ENCODE results near the gene NKX6-2.

NKX6-2 gene

DNA sequence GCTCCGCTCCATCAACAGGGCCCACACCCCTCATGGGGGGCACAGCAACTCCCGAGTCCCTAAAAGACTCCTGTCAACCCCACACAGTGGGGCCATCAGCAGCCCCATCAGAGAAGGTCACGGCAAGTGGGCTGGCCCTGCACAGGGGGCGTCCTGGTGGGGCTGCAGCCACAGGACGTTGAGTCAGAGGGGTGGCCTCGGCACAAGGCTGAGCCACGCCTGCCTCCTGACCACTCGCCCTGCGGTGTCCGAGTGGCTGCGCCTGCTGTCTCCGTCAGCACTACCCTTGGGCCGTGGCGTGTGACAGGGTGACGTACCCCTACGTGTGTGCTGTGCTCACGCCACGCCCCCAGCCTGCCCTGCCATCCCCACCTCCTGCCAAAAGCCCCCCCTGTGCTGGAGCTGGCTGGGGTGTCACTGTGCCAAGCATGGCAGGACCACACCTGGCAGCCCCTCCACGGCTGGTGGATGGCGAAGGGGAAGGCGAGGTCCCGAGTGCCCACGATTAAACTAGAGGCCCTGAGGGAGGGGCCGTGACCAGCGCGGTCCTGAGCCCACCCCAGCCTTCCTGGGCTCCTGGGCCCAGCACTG, 26.0 kb upstream of the NKX6-2 start:
- DNase-seq, result no peak

DNA sequence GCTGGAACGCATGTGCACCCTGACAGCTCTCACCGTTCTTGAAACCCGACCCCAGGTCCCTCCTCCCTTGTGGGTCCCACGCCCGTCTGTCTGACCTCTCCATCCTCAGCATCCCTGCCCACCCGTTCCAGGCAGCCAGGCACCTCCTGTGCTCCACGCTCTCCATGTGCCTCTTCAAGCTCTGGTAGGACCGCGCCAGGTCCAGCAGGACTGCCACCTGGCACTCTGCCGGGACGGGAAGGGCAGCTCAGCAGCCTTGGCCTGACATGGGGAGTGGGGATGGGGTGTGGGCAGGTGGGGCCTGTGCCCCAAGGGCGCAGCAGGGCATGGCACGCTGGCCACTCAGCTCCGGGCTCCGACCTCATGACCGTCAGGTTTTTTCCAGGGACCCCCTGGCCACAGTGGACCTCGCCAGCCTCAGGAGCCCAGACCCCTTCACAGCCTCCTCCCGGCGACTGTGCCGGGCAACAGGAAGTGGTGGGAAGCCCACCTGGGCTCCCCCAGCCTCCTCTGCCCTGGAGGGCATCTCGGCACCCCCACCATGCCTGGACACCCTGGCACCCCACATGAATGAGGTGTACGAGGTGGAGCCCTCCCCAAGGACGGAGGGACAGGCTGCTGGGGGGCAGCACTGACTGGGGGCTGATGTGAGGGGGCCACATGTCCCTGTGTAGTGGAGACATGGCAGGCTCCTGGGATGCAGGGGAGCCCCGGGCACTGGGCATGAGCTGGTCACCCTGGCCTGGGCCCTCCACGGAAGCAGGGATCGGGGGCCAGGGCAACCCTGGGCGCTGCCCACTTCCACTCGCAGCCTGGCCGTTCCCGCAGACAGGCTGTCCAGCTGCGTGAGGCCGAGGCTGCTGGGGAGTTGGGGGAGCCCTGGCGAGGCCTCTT, 25.1 kb upstream of the NKX6-2 start:
- WGBS, result 85% methylated on average over 32 of the region's 33 CpGs
- Histone ChIP-seq H2BK12ac (ENCODE audit: low read length in 2 of 2) (no peak overlapping the region), H2AK5ac (ENCODE audit: low read length, severe bottlenecking) (no peak overlapping the region), H3K14ac (ENCODE audit: low read length in 2 of 2) (no peak overlapping the region), H3K4me1 (ENCODE audit: control insufficient read depth, insufficient read depth, low read depth, low read length) (peaks cover 2% of the 10 kb centered on the region), H3K18ac (ENCODE audit: low read depth in 1 of 2, low read length in 2 of 2) (no peak overlapping the region), H4K8ac (ENCODE audit: low read length) (no peak overlapping the region), H3K4ac (ENCODE audit: low read depth in 1 of 2, low read length in 2 of 2) (no peak overlapping the region), H3K79me1 (replicated peaks; ENCODE audit: low read length, poor library complexity, severe bottlenecking) (no peaks in the 10 kb centered on the region), H2AFZ (ENCODE audit: low read depth, low read length) (no peak overlapping the region), H2BK15ac (ENCODE audit: low read depth, poor library complexity, severe bottlenecking) (no peak overlapping the region), H3K23ac (ENCODE audit: low read length in 2 of 2) (no peak overlapping the region), H4K91ac (ENCODE audit: low read length) (no peak overlapping the region), H3K27me3 (ENCODE audit: control insufficient read depth in 1 of 2, insufficient read depth in 1 of 2, low read length in 2 of 2) (peaks cover 0 to 64% of the 10 kb centered on the region in 2 experiments), H3K36me3 (ENCODE audit: control insufficient read depth in 1 of 2, insufficient read depth in 2 of 2, low read depth in 1 of 2, low read length in 2 of 2) (no peaks in the 10 kb centered on the region), H3K4me2 (ENCODE audit: low read length, poor library complexity, severe bottlenecking) (no peak overlapping the region), H3K4me3 (ENCODE audit: insufficient read depth in 1 of 2, low read depth in 1 of 2, low read length in 2 of 2) (no peak overlapping the region), H3K9ac (ENCODE audit: low read length) (no peak overlapping the region), H2BK5ac (ENCODE audit: low read depth, low read length, poor library complexity, severe bottlenecking) (no peak overlapping the region), H3K27ac (ENCODE audit: low read length, poor library complexity, severe bottlenecking) (no peak overlapping the region), H3K9me3 (ENCODE audit: control insufficient read depth, low read length) (no peaks in the 10 kb centered on the region), H2BK120ac (ENCODE audit: low read depth, low read length) (no peak overlapping the region)
- no peak for DNase-seq

More for the DNA sequence above, 26.0 kb upstream of the NKX6-2 start:
- H2BK120ac ChIP-seq (ENCODE audit: low read depth, low read length), result no peak overlapping the region
- no peak overlapping the region for H3K4me3 ChIP-seq (ENCODE audit: insufficient read depth in 1 of 2, low read depth in 1 of 2, low read length in 2 of 2)
- no peaks in the 10 kb centered on the region for H3K9me3 ChIP-seq (ENCODE audit: control insufficient read depth, low read length)
- H4K91ac ChIP-seq (ENCODE audit: low read length), result no peak overlapping the region
- no peak overlapping the region for H2AK5ac ChIP-seq (ENCODE audit: low read length, severe bottlenecking)
- H3K9ac ChIP-seq (ENCODE audit: low read length), result no peak overlapping the region
- no peaks in the 10 kb centered on the region for H3K79me1 ChIP-seq (replicated peaks; ENCODE audit: low read length, poor library complexity, severe bottlenecking)
- no peak overlapping the region for H2BK12ac ChIP-seq (ENCODE audit: low read length in 2 of 2)
- no peak overlapping the region for H3K4me2 ChIP-seq (ENCODE audit: low read length, poor library complexity, severe bottlenecking)
- H3K23ac ChIP-seq (ENCODE audit: low read length in 2 of 2), result no peak overlapping the region
- H2BK5ac ChIP-seq (ENCODE audit: low read depth, low read length, poor library complexity, severe bottlenecking), result no peak overlapping the region
- H3K14ac ChIP-seq (ENCODE audit: low read length in 2 of 2), result no peak overlapping the region
- peaks cover 2% of the 10 kb centered on the region for H3K4me1 ChIP-seq (ENCODE audit: control insufficient read depth, insufficient read depth, low read depth, low read length)
- H2BK15ac ChIP-seq (ENCODE audit: low read depth, poor library complexity, severe bottlenecking), result no peak overlapping the region
- H2AFZ ChIP-seq (ENCODE audit: low read depth, low read length), result no peak overlapping the region
- WGBS, result 89% methylated on average over 26 of the region's 26 CpGs
- H3K4ac ChIP-seq (ENCODE audit: low read depth in 1 of 2, low read length in 2 of 2), result no peak overlapping the region
- no peak overlapping the region for H3K18ac ChIP-seq (ENCODE audit: low read depth in 1 of 2, low read length in 2 of 2)
- no peak overlapping the region for H4K8ac ChIP-seq (ENCODE audit: low read length)
- H3K27ac ChIP-seq (ENCODE audit: low read length, poor library complexity, severe bottlenecking), result no peak overlapping the region
- H3K36me3 ChIP-seq (ENCODE audit: control insufficient read depth in 1 of 2, insufficient read depth in 2 of 2, low read depth in 1 of 2, low read length in 2 of 2), result no peaks in the 10 kb centered on the region
- peaks cover 0 to 61% of the 10 kb centered on the region in 2 experiments for H3K27me3 ChIP-seq (ENCODE audit: control insufficient read depth in 1 of 2, insufficient read depth in 1 of 2, low read length in 2 of 2)

DNA sequence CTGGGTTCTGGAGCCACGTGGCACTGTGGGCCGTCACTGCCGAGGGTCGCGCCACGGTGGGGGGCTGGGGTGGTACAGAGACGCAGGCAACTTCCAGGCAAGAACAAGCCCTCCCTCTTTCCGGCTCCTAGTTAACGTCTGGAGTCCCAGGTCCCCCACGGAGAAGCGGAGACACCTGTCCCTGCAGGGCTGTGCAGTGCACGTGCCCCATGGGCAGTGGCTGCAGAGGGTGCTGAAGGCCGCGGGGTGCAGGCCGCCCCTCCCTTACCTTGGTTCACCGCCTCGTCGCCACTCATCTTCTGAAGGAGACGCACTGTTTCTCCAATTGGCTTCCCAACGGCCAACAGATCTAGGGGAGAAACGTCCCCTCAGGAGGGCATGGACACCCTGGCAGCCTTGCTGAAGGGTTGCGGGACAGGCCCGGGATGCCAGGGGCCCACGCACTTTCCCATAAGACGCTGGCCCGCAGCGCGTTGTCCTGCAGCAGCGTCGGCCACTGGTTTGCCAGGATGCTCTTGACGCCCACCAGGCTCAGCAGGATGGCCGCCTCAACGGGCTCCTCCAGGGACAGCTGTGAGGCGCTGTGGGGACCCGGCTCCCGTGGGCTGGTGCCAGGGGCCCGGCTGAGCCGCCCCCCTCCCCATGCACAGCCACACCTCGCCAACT, 24.3 kb upstream of the NKX6-2 start:
- no peaks in the 10 kb centered on the region for H3K79me1 ChIP-seq (replicated peaks; ENCODE audit: low read length, poor library complexity, severe bottlenecking)
- H2BK12ac ChIP-seq (ENCODE audit: low read length in 2 of 2), result no peak overlapping the region
- H3K23ac ChIP-seq (ENCODE audit: low read length in 2 of 2), result no peak overlapping the region
- WGBS, result 88% methylated on average over 39 of the region's 39 CpGs
- no peak overlapping the region for H2BK15ac ChIP-seq (ENCODE audit: low read depth, poor library complexity, severe bottlenecking)
- H2AFZ ChIP-seq (ENCODE audit: low read depth, low read length), result no peak overlapping the region
- H3K4me2 ChIP-seq (ENCODE audit: low read length, poor library complexity, severe bottlenecking), result no peak overlapping the region
- H3K27me3 ChIP-seq (ENCODE audit: control insufficient read depth in 1 of 2, insufficient read depth in 1 of 2, low read length in 2 of 2), result peaks cover 0 to 64% of the 10 kb centered on the region in 2 experiments
- no peaks in the 10 kb centered on the region for H3K9me3 ChIP-seq (ENCODE audit: control insufficient read depth, low read length)
- no peak overlapping the region for H3K18ac ChIP-seq (ENCODE audit: low read depth in 1 of 2, low read length in 2 of 2)
- no peak overlapping the region for H3K14ac ChIP-seq (ENCODE audit: low read length in 2 of 2)
- no peak overlapping the region for H4K91ac ChIP-seq (ENCODE audit: low read length)
- H2BK120ac ChIP-seq (ENCODE audit: low read depth, low read length), result no peak overlapping the region
- H2AK5ac ChIP-seq (ENCODE audit: low read length, severe bottlenecking), result no peak overlapping the region
- peaks cover 2% of the 10 kb centered on the region for H3K4me1 ChIP-seq (ENCODE audit: control insufficient read depth, insufficient read depth, low read depth, low read length)
- no peak overlapping the region for H3K27ac ChIP-seq (ENCODE audit: low read length, poor library complexity, severe bottlenecking)
- no peak overlapping the region for H2BK5ac ChIP-seq (ENCODE audit: low read depth, low read length, poor library complexity, severe bottlenecking)
- H3K9ac ChIP-seq (ENCODE audit: low read length), result no peak overlapping the region
- no peak overlapping the region for H4K8ac ChIP-seq (ENCODE audit: low read length)
- DNase-seq, result no peak
- no peaks in the 10 kb centered on the region for H3K36me3 ChIP-seq (ENCODE audit: control insufficient read depth in 1 of 2, insufficient read depth in 2 of 2, low read depth in 1 of 2, low read length in 2 of 2)
- no peak overlapping the region for H3K4me3 ChIP-seq (ENCODE audit: insufficient read depth in 1 of 2, low read depth in 1 of 2, low read length in 2 of 2)
- H3K4ac ChIP-seq (ENCODE audit: low read depth in 1 of 2, low read length in 2 of 2), result no peak overlapping the region

Measured in mesenchymal stem cell (in vitro differentiated cells and primary cell).